Liver (tissue), 9 donors: Measurements from ENCODE around the gene NFIL3. TPM values are rescaled to one million over a fixed set of nuclear protein-coding genes. Genes with fewer than 3 reads are reported as not detected.

Experiments
- DNase-seq: peaks from one replicate; pipeline ENCODE4 v3.0.0-alpha.2; 2017; ENCODE audit warnings: low spot score
- H3K27ac ChIP-seq, 2 donors: one replicate each; pipeline ENCODE4 v1.7.0; 2013; ENCODE audit warnings: inconsistent platforms in 2 of 2, low read length in 2 of 2, control low read depth in 1 of 2, low read depth in 1 of 2, mild to moderate bottlenecking in 1 of 2
- H3K27me3 ChIP-seq, 4 donors: one replicate each; pipeline versions ENCODE4 v1.6.1 to v1.7.0; 2013; ENCODE audit warnings: low read length in 3 of 4, inconsistent platforms in 1 of 4, mild to moderate bottlenecking in 1 of 4, moderate library complexity in 1 of 4; ENCODE audit not compliant: control insufficient read depth in 4 of 4, insufficient read depth in 4 of 4
- H3K36me3 ChIP-seq, 4 donors: one replicate each; pipeline versions ENCODE4 v1.6.1 to v1.7.0; 2013; ENCODE audit warnings: low read length in 3 of 4, mild to moderate bottlenecking in 3 of 4, low read depth in 1 of 4, moderate library complexity in 1 of 4; ENCODE audit not compliant: control insufficient read depth in 4 of 4, insufficient read depth in 3 of 4
- H3K4me1 ChIP-seq, 4 donors: one replicate each; pipeline versions ENCODE4 v1.6.1 to v1.7.0; 2013; ENCODE audit warnings: low read length in 3 of 4, mild to moderate bottlenecking in 3 of 4, moderate library complexity in 1 of 4; ENCODE audit not compliant: control insufficient read depth in 4 of 4, insufficient read depth in 4 of 4
- H3K4me3 ChIP-seq, 3 donors: one replicate each; pipeline versions ENCODE4 v1.6.1 to v1.7.0; 2013; ENCODE audit warnings: low read length in 3 of 3, control low read depth in 1 of 3, low read depth in 1 of 3, mild to moderate bottlenecking in 1 of 3
- H3K9ac ChIP-seq, 2 donors: one replicate each; pipeline ENCODE4 v1.7.0; 2013; ENCODE audit warnings: low read length in 2 of 2, mild to moderate bottlenecking in 2 of 2, moderate library complexity in 2 of 2, control low read depth in 1 of 2, low read depth in 1 of 2
- H3K9me3 ChIP-seq, 4 donors: one replicate each; pipeline versions ENCODE4 v1.6.1 to v1.7.0; 2013; ENCODE audit warnings: low read length in 3 of 4; ENCODE audit not compliant: control insufficient read depth in 4 of 4
- ATF3 ChIP-seq: IDR thresholded peaks from 2 replicates; pipeline ENCODE4 v1.6.1; 2016; ENCODE audit warnings: antibody characterized with exemption
- CTCF ChIP-seq: fragments of 150-350 bp; IDR thresholded peaks from 2 replicates; pipeline ENCODE4 v1.5.1; 2017; ENCODE audit warnings: improper control_type of control experiment, low read depth, low read length; ENCODE audit not compliant: missing input control
- EGR1 ChIP-seq, 2 donors: IDR thresholded peaks; 2 replicates each; pipeline ENCODE4 v1.6.1; 2016 to 2018; ENCODE audit warnings: antibody characterized with exemption in 2 of 2, low read depth in 2 of 2
- FOXA1 ChIP-seq: IDR thresholded peaks from 2 replicates; pipeline ENCODE4 v1.6.1; 2016; ENCODE audit warnings: antibody characterized with exemption
- FOXA2 ChIP-seq: IDR thresholded peaks from 2 replicates; pipeline ENCODE4 v1.6.1; 2016; ENCODE audit warnings: antibody characterized with exemption
- GABPA ChIP-seq, 2 donors: IDR thresholded peaks in 1 of 2; conservative IDR thresholded peaks in 1 of 2; 2 replicates each; pipeline ENCODE4 v1.6.1; 2016; ENCODE audit warnings: antibody characterized with exemption in 2 of 2, mild to moderate bottlenecking in 1 of 2, moderate library complexity in 1 of 2
- HNF4A ChIP-seq, 2 donors: conservative IDR thresholded peaks; 2 replicates each; pipeline ENCODE4 v1.6.1; 2016; ENCODE audit warnings: antibody characterized with exemption in 2 of 2, mild to moderate bottlenecking in 2 of 2
- HNF4G ChIP-seq: IDR thresholded peaks from 2 replicates; pipeline ENCODE4 v1.6.1; 2016; ENCODE audit warnings: antibody characterized with exemption
- JUND ChIP-seq, 2 donors: IDR thresholded peaks; 2 replicates each; pipeline ENCODE4 v1.6.1; 2016; ENCODE audit warnings: antibody characterized with exemption in 2 of 2
- MAX ChIP-seq: IDR thresholded peaks from 2 replicates; pipeline ENCODE4 v1.6.1; 2016; ENCODE audit warnings: antibody characterized with exemption
- RAD21 ChIP-seq, 2 donors: IDR thresholded peaks; 2 replicates each; pipeline ENCODE4 v1.6.1; 2016; ENCODE audit warnings: antibody characterized with exemption in 2 of 2, mild to moderate bottlenecking in 2 of 2
- REST ChIP-seq: IDR thresholded peaks from 2 replicates; pipeline ENCODE4 v1.6.1; 2016; ENCODE audit warnings: antibody characterized with exemption, mild to moderate bottlenecking
- RXRA ChIP-seq, 2 donors: IDR thresholded peaks; 2 replicates each; pipeline ENCODE4 v1.6.1; 2017 to 2018; ENCODE audit warnings: antibody characterized with exemption in 2 of 2, mild to moderate bottlenecking in 1 of 2
- SP1 ChIP-seq: IDR thresholded peaks from 2 replicates; pipeline ENCODE4 v1.6.1; 2018; ENCODE audit warnings: antibody characterized with exemption, mild to moderate bottlenecking
- TAF1 ChIP-seq: conservative IDR thresholded peaks from 2 replicates; pipeline ENCODE4 v1.6.1; 2016; ENCODE audit warnings: antibody characterized with exemption, mild to moderate bottlenecking
- YY1 ChIP-seq: IDR thresholded peaks from 2 replicates; pipeline ENCODE4 v1.6.1; 2016; ENCODE audit warnings: antibody characterized with exemption, mild to moderate bottlenecking
- ZBTB33 ChIP-seq: IDR thresholded peaks from 2 replicates; pipeline ENCODE4 v1.6.1; 2016; ENCODE audit warnings: antibody characterized with exemption
- WGBS: extraction: QIAGEN DNeasy Blood & Tissue Kit; methylation state at CpG from one replicate; pipeline ENCODE4 v1.1.7; 2013; 5-methylcytosine and 5-hydroxymethylcytosine counted together
- polyA plus RNA-seq, 2 donors: library from polyadenylated mRNA; stranded (reverse) in 1 of 2; unstranded in 1 of 2; fragments of 200-250 nt in 1 of 2; fragments of >200 nt in 1 of 2; fragmentation: Nextera tagmentation in 1 of 2; extraction: Ambion mirVana in 1 of 2; gene quantifications; one replicate each; pipeline versions ENCODE4 v1.2.1 to v1.2.3, GENCODE V29; 2013 to 2015
- total RNA-seq, 2 donors: library from RNA; depleted of rRNA; stranded (reverse); fragments of >200 nt; gene quantifications; one replicate each; pipeline ENCODE4 v1.2.3, GENCODE V29; 2014
- donor health status: healthy.
- donor health status: healthy.
- donor health status: healthy.
- donor health status: healthy.
- donor health status: healthy.

The NFIL3 gene
- total and polyA plus RNA-seq, 4 donors = 6.6 to 20.2 (median 8.5) TPM

GRCh38 chr9:91452844-91453243 lies 29.2 kb upstream of the NFIL3 start:
- DNase-seq = no peak
- H3K9ac ChIP-seq = no peak overlapping the region
- no peaks in the 10 kb centered on the region for H3K27me3 ChIP-seq
- peaks cover 0 to 4% (median 1%) of the 10 kb centered on the region in 4 donors for H3K9me3 ChIP-seq
- WGBS = 96% methylated on average over 1 of the region's 1 CpG
- H3K27ac ChIP-seq = no peak overlapping the region
- H3K4me1 ChIP-seq = no peaks in the 10 kb centered on the region
- no peak overlapping the region for H3K4me3 ChIP-seq
- no peaks in the 10 kb centered on the region for H3K36me3 ChIP-seq
- TF ChIP-seq ZBTB33 (no peak), HNF4A (conservative IDR thresholded peaks at IDR 0.05) (no peak), GABPA (IDR thresholded peaks at IDR 0.05 in 1 of 2, conservative IDR thresholded peaks at IDR 0.05 in 1 of 2) (no peak), JUND (IDR thresholded peaks at IDR 0.05) (no peak), FOXA1 (no peak), YY1 (no peak), MAX (no peak), REST (no peak), SP1 (no peak), TAF1 (no peak)

- Histone ChIP-seq H3K36me3 (no peaks in the 10 kb centered on the region), H3K9ac (no peak overlapping the region), H3K27me3 (no peaks in the 10 kb centered on the region), H3K27ac (no peak overlapping the region), H3K9me3 (peaks cover 0 to 4% (median 1%) of the 10 kb centered on the region in 4 donors), H3K4me3 (no peak overlapping the region), H3K4me1 (no peaks in the 10 kb centered on the region)
- no peak for DNase-seq
- WGBS = 95% methylated on average over 2 of the region's 2 CpGs
- TF ChIP-seq HNF4G (no peak), TAF1 (no peak), EGR1 (IDR thresholded peaks at IDR 0.05; ENCODE audit: low read depth in 2 of 2) (no peak), SP1 (no peak), RAD21 (IDR thresholded peaks at IDR 0.05) (no peak), ATF3 (no peak), CTCF (no peak), GABPA (IDR thresholded peaks at IDR 0.05 in 1 of 2, conservative IDR thresholded peaks at IDR 0.05 in 1 of 2) (no peak), YY1 (no peak), HNF4A (conservative IDR thresholded peaks at IDR 0.05) (no peak), REST (no peak), FOXA2 (no peak), RXRA (IDR thresholded peaks at IDR 0.05) (no peak), MAX (no peak), FOXA1 (no peak)
Measured at GRCh38 chr9:91451431-91452270, 28.0 kb upstream of the NFIL3 start.
